ENCODE measurements around the gene EHD3. TPM values are rescaled to one million over a fixed set of nuclear protein-coding genes. Genes with fewer than 3 reads are reported as not detected.

Gene EHD3
- total RNA-seq, 5 donors from 2014 or later (not counting 1 experiment from before 2014, with no cell fraction given) = 2.9 to 4.2 (median 4.0) TPM

DNA sequence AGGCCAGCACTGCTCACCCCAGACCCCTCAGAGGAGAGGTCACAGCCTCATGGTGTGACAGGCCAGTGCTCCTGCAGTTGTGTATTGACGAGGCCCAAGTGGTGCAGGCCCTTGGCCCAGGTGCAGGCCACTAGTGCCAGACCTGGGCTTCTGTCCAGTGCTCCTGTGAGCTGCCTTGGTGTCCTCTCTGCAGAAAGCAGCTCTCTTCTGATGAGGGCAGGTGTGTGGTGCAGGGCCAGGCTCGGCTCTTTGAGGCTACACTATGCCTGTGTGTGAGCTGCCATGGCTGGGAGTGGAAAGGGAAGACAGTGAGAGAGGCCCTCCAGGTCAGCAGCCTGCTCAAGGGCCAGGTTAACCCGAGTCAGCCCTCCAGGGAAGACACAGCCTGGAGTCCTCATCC is 17.1 kb downstream of the EHD3 start:
- no peak overlapping the region for H3K27ac ChIP-seq (ENCODE audit: low read length)
- CTCF ChIA-PET = no interaction called here
- H3K27me3 Mint-ChIP-seq = no peaks in the 10 kb centered on the region
- DNase-seq (no peak), ATAC-seq (replicated peaks in 1 of 4) (no peak)
- H3K36me3 Mint-ChIP-seq = peaks cover 17% of the 10 kb centered on the region
- POLR2A ChIA-PET = no interaction called here
- H3K27me3 ChIP-seq (replicated peaks in 1 of 2; ENCODE audit: control insufficient read depth in 2 of 2, extremely low read depth in 1 of 2, insufficient read depth in 2 of 2, low read length in 1 of 2) = no peaks in the 10 kb centered on the region
- no peak overlapping the region for H3K4me3 ChIP-seq (ENCODE audit: control insufficient read depth in 1 of 2, extremely low read depth in 1 of 2, low read length in 1 of 2)
- no peak overlapping the region for H3K4me3 Mint-ChIP-seq
- 58% methylated on average over 2 of the region's 3 CpGs for WGBS (ENCODE audit: insufficient coverage)
- no peaks in the 10 kb centered on the region for H3K9me3 Mint-ChIP-seq
- H3K4me1 Mint-ChIP-seq = peaks cover 0 to 5% (median 0%) of the 10 kb centered on the region in 3 donors
- no peak overlapping the region for H3K27ac Mint-ChIP-seq
- no peaks in the 10 kb centered on the region for H3K4me1 ChIP-seq (ENCODE audit: control insufficient read depth in 1 of 2, extremely low read depth in 1 of 2, insufficient read depth in 2 of 2, low read length in 2 of 2)
- no peaks in the 10 kb centered on the region for H3K9me3 ChIP-seq
- peaks cover 3 to 6% of the 10 kb centered on the region in 2 donors for H3K36me3 ChIP-seq (ENCODE audit: control insufficient read depth in 2 of 2, extremely low read depth in 1 of 2, insufficient read depth in 1 of 2, low read length in 1 of 2)

DNA sequence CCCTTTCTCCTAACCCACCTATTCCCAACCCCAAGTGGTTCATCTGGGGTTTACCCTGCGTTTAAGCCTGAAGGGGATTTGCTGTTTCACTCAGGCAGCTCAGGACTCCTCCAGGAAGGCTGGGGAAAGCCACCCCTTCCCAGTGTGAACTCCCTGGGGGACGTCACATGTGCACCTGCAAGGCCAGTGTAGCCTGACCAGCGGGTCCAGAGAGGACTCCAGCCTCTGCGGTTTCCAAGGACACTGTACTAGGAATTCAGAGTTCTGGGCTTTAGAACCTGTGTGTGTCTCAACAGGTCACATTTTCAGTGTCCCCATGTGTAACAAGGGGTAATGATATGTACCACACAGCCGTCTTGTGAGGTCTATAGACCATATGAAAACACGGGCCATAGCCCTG is 17.9 kb downstream of the EHD3 start:
- H3K27me3 ChIP-seq (replicated peaks in 1 of 2; ENCODE audit: control insufficient read depth in 2 of 2, extremely low read depth in 1 of 2, insufficient read depth in 2 of 2, low read length in 1 of 2) = no peaks in the 10 kb centered on the region
- H3K4me1 Mint-ChIP-seq = peaks cover 0 to 5% (median 0%) of the 10 kb centered on the region in 3 donors
- H3K9me3 ChIP-seq = no peaks in the 10 kb centered on the region
- POLR2A ChIA-PET = no interaction called here
- no peaks in the 10 kb centered on the region for H3K9me3 Mint-ChIP-seq
- peaks cover 14% of the 10 kb centered on the region for H3K36me3 Mint-ChIP-seq
- H3K27ac ChIP-seq (ENCODE audit: low read length) = no peak overlapping the region
- DNase-seq (no peak), ATAC-seq (replicated peaks in 1 of 4) (no peak)
- no peak overlapping the region for H3K27ac Mint-ChIP-seq
- H3K4me3 Mint-ChIP-seq = no peak overlapping the region
- no peaks in the 10 kb centered on the region for H3K4me1 ChIP-seq (ENCODE audit: control insufficient read depth in 1 of 2, extremely low read depth in 1 of 2, insufficient read depth in 2 of 2, low read length in 2 of 2)
- 68% methylated on average over 4 of the region's 6 CpGs for WGBS (ENCODE audit: insufficient coverage)
- H3K27me3 Mint-ChIP-seq = no peaks in the 10 kb centered on the region
- H3K4me3 ChIP-seq (ENCODE audit: control insufficient read depth in 1 of 2, extremely low read depth in 1 of 2, low read length in 1 of 2) = no peak overlapping the region
- H3K36me3 ChIP-seq (ENCODE audit: control insufficient read depth in 2 of 2, extremely low read depth in 1 of 2, insufficient read depth in 1 of 2, low read length in 1 of 2) = peaks cover 3 to 4% of the 10 kb centered on the region in 2 donors
- CTCF ChIA-PET = no interaction called here

DNA sequence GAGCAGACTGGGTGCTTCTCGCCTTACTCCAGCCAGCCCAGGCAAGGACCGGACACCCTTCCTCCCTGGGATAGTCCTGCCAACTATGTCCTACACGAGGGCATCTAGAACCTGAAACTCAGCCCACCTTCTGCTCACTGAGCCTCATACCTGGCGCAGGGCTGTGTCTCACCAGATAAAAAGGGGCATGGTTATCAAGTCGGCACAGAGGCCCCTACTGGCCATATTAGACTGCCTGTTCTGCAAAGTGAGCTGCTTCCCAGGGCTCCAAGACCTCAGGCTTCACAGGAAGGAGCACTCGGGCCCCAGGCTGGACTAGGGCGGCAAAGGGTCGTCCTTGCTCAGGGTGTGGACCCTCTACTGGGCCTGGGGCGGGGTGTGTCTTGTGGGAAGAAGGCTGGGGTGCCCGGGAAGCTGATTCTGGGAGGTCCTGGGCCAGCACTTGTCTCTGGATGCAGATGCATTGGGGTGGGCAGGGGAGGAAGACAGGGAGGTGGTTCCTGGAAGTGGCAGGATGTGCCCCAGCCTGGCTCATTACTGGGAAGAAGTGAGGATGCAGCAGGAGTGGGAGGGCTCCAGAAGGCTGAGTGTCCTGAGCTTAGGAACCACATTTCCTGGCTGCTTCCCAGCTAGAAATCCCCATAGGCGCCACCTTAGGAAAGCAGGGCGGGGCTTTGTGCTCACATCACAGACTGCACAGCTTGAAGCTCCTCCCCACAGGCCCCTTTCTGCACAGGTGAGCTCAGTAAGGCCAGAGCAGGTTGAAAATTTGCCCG is 19.6 kb downstream of the EHD3 start:
- H3K36me3 ChIP-seq (ENCODE audit: control insufficient read depth in 2 of 2, extremely low read depth in 1 of 2, insufficient read depth in 1 of 2, low read length in 1 of 2) = peaks cover 2 to 3% of the 10 kb centered on the region in 2 donors
- ATAC-seq (replicated peaks in 1 of 4) = no peak
- H3K4me1 ChIP-seq (ENCODE audit: control insufficient read depth in 1 of 2, extremely low read depth in 1 of 2, insufficient read depth in 2 of 2, low read length in 2 of 2) = no peaks in the 10 kb centered on the region
- CTCF ChIA-PET = no interaction called here
- Mint-ChIP-seq H3K36me3 (peaks cover 13% of the 10 kb centered on the region), H3K27me3 (no peaks in the 10 kb centered on the region), H3K27ac (no peak overlapping the region), H3K4me3 (no peak overlapping the region), H3K9me3 (no peaks in the 10 kb centered on the region), H3K4me1 (peaks cover 0 to 5% (median 0%) of the 10 kb centered on the region in 3 donors)
- H3K27me3 ChIP-seq (replicated peaks in 1 of 2; ENCODE audit: control insufficient read depth in 2 of 2, extremely low read depth in 1 of 2, insufficient read depth in 2 of 2, low read length in 1 of 2) = no peaks in the 10 kb centered on the region
- DNase-seq = no peak
- WGBS (ENCODE audit: insufficient coverage) = 74% methylated on average over 11 of the region's 13 CpGs
- no peaks in the 10 kb centered on the region for H3K9me3 ChIP-seq
- POLR2A ChIA-PET = no interaction called here
- no peak overlapping the region for H3K27ac ChIP-seq (ENCODE audit: low read length)
- no peak overlapping the region for H3K4me3 ChIP-seq (ENCODE audit: control insufficient read depth in 1 of 2, extremely low read depth in 1 of 2, low read length in 1 of 2)

DNA sequence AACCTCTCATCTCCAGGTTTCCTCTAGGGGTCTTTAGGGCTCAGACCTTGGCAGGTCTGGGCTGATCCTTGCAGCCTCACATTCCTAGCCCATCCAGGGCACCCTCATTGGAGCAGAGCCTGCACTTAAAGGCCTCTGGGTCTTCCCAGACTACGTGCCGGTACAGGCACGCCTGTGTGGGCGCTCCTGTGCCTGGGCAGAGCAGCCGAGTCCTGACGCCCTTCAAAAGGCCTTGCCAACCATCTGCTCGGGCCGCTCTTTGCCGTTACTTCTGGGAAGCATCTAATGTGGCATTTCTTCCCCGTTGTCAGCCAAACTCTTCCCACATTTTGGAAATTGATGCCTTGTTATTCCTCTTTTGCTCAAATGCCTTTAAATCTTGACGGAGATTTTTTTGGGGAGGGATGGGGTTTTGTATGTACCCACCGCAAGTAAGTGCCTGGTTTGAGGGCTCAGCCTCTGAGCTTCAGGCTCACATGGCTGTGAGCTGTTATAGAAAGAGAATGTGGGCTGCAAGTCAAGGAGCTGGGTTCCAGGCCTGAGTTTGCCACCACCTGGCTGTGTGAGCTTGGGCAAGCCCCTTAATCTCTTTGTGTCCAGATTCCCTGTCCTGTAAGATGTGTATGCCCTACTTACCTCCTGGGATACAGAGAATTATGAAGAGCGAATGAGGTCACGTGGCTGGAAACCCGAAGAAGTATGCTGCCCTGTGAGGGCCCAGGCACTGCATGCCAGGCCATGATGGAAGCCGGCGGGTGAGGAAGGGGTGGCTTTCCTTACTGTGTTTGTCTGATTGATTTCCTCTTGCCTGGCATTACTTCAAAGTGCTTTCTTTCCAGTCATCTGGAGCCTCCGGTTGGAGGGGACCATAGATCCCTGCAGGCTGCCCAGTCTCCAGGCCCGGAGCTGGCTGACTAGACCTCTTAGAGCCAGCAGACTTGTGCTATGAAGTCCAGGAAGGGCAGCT is 20.6 kb downstream of the EHD3 start:
- 97% methylated on average over 16 of the region's 19 CpGs for WGBS (ENCODE audit: insufficient coverage)
- H3K4me3 Mint-ChIP-seq = no peak overlapping the region
- ATAC-seq (replicated peaks in 1 of 4) = no peak
- Histone ChIP-seq H3K9me3 (no peaks in the 10 kb centered on the region), H3K4me3 (ENCODE audit: control insufficient read depth in 1 of 2, extremely low read depth in 1 of 2, low read length in 1 of 2) (no peak overlapping the region), H3K27ac (ENCODE audit: low read length) (no peak overlapping the region), H3K27me3 (replicated peaks in 1 of 2; ENCODE audit: control insufficient read depth in 2 of 2, extremely low read depth in 1 of 2, insufficient read depth in 2 of 2, low read length in 1 of 2) (no peaks in the 10 kb centered on the region), H3K36me3 (ENCODE audit: control insufficient read depth in 2 of 2, extremely low read depth in 1 of 2, insufficient read depth in 1 of 2, low read length in 1 of 2) (peaks cover 2 to 3% of the 10 kb centered on the region in 2 donors), H3K4me1 (ENCODE audit: control insufficient read depth in 1 of 2, extremely low read depth in 1 of 2, insufficient read depth in 2 of 2, low read length in 2 of 2) (no peaks in the 10 kb centered on the region)
- no peaks in the 10 kb centered on the region for H3K27me3 Mint-ChIP-seq
- peaks cover 0 to 5% (median 0%) of the 10 kb centered on the region in 3 donors for H3K4me1 Mint-ChIP-seq
- H3K27ac Mint-ChIP-seq = no peak overlapping the region
- POLR2A ChIA-PET = no interaction called here
- CTCF ChIA-PET = no interaction called here
- H3K9me3 Mint-ChIP-seq = no peaks in the 10 kb centered on the region
- H3K36me3 Mint-ChIP-seq = peaks cover 10% of the 10 kb centered on the region
- DNase-seq = no peak

DNA sequence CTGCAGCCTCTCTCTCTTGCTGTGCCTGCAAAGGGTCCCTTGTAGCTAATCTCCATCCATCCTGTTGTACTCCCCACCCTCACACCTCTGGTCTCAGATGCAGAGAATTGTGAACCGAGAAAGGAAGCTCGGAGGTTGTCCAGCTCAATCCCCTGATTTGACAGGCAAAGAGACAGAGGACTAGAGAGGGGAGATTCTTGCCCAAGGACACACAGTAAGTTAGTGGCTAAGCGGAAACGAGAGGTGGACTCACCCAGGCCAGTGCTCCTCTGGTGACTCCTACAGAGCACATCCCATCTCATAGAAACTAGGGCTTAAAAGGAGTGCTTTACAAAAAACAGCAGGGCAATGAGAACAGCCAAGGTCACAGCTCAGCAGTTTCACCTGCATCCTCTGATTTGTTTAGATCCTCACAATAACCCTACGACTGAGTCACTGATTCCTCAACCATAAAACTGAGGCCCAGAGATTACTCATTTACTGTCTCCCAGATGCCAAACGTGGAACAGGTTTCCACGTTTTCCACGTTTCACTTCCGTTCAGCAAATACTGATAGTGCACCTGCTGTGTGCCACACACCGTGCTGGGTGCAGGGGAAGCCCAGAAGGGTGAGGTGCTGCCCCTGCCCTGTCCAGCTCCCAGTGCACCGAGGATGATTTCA is 22.1 kb downstream of the EHD3 start:
- Mint-ChIP-seq H3K27ac (no peak overlapping the region), H3K4me1 (peaks cover 0 to 5% (median 0%) of the 10 kb centered on the region in 3 donors), H3K9me3 (no peaks in the 10 kb centered on the region), H3K4me3 (no peak overlapping the region), H3K27me3 (no peaks in the 10 kb centered on the region), H3K36me3 (peaks cover 17% of the 10 kb centered on the region)
- Histone ChIP-seq H3K4me3 (ENCODE audit: control insufficient read depth in 1 of 2, extremely low read depth in 1 of 2, low read length in 1 of 2) (no peak overlapping the region), H3K36me3 (ENCODE audit: control insufficient read depth in 2 of 2, extremely low read depth in 1 of 2, insufficient read depth in 1 of 2, low read length in 1 of 2) (peaks cover 2 to 3% of the 10 kb centered on the region in 2 donors), H3K27ac (ENCODE audit: low read length) (no peak overlapping the region), H3K9me3 (no peaks in the 10 kb centered on the region), H3K4me1 (ENCODE audit: control insufficient read depth in 1 of 2, extremely low read depth in 1 of 2, insufficient read depth in 2 of 2, low read length in 2 of 2) (no peaks in the 10 kb centered on the region), H3K27me3 (replicated peaks in 1 of 2; ENCODE audit: control insufficient read depth in 2 of 2, extremely low read depth in 1 of 2, insufficient read depth in 2 of 2, low read length in 1 of 2) (no peaks in the 10 kb centered on the region)
- POLR2A ChIA-PET = no interaction called here
- CTCF ChIA-PET = no interaction called here
- 74% methylated on average over 9 of the region's 11 CpGs for WGBS (ENCODE audit: insufficient coverage)
- DNase-seq (no peak), ATAC-seq (replicated peaks in 1 of 4) (peak in 1 of 4 experiments; percentile 12)

Data from T-cell (primary cell).